ENCODE data around the gene CMTM4. TPM values are rescaled to one million over a fixed set of nuclear protein-coding genes. Genes with fewer than 3 reads are reported as not detected.

Gene CMTM4
- total and polyA plus RNA-seq, 2 of the 8 experiments (the other 6 are each of a cell fraction or from before 2014, with no cell fraction given) = 35.3 to 51.7 TPM

- TF ChIP-seq EGR1 (IDR thresholded peaks at IDR 0.05; ENCODE audit: borderline replicate concordance, low read depth, low read length) = no peak
Measured at GRCh38 chr16:66658860-66659190, 37.7 kb downstream of the CMTM4 start (continued).

Measured in H1 (cell line).